GM23338 (cell line): ENCODE results near the gene JMJD1C. TPM values are rescaled to one million over a fixed set of nuclear protein-coding genes. Genes with fewer than 3 reads are reported as not detected.
A peak's percentile ranks its signal among the peaks of the same experiment; 100 is the strongest.

Source experiments
- ATAC-seq: fragments of 200-7000 bp; cut with Tn5 transposase; 3 replicates; pipeline ENCODE4 v1.9.1; 2020
- DNase-seq: peaks from one replicate; pipeline ENCODE4 v3.0.0-alpha.2; 2015; ENCODE audit warnings: low spot score
- H2AFZ ChIP-seq: fragments of 200-600 bp; sonication (generic); 2 replicates; pipeline ENCODE4 v1.8.0; 2016; ENCODE audit warnings: antibody characterized with exemption, mild to moderate bottlenecking, moderate library complexity
- H3F3A ChIP-seq: fragments of 200-600 bp; sonication (generic); replicated peaks from 2 replicates; pipeline ENCODE4 v1.8.0; 2017; ENCODE audit warnings: antibody characterized with exemption, mixed run types, low read depth
- H3K27ac ChIP-seq: fragments of 200-600 bp; sonication (generic); 2 replicates; pipeline ENCODE4 v1.6.1; 2016; ENCODE audit warnings: low read depth
- H3K27me3 ChIP-seq: fragments of 200-600 bp; sonication (generic); 2 replicates; pipeline ENCODE4 v1.8.0; 2016; ENCODE audit warnings: mild to moderate bottlenecking, mixed run types, moderate library complexity; ENCODE audit not compliant: insufficient read depth
- H3K36me3 ChIP-seq: fragments of 200-600 bp; sonication (generic); 2 replicates; pipeline ENCODE4 v1.8.0; 2016; ENCODE audit warnings: mild to moderate bottlenecking; ENCODE audit not compliant: insufficient read depth
- H3K4me1 ChIP-seq: fragments of 200-600 bp; sonication (generic); 2 replicates; pipeline ENCODE4 v1.8.0; 2016; ENCODE audit warnings: mild to moderate bottlenecking, moderate library complexity; ENCODE audit not compliant: insufficient read depth
- H3K4me2 ChIP-seq: fragments of 200-600 bp; sonication (generic); 2 replicates; pipeline ENCODE4 v1.7.1; 2017; ENCODE audit warnings: mixed run types
- H3K4me3 ChIP-seq: fragments of 200-600 bp; sonication (generic); 2 replicates; pipeline ENCODE4 v1.6.1; 2016; ENCODE audit warnings: mixed run types
- H3K79me2 ChIP-seq: fragments of 200-600 bp; sonication (generic); replicated peaks from 2 replicates; pipeline ENCODE4 v1.8.0; 2017; ENCODE audit warnings: mild to moderate bottlenecking; ENCODE audit not compliant: insufficient read depth
- H3K9me2 ChIP-seq: fragments of 200-600 bp; sonication (generic); 2 replicates; pipeline ENCODE4 v1.8.0; 2017; ENCODE audit not compliant: insufficient read depth
- H4K20me1 ChIP-seq: fragments of 200-600 bp; sonication (generic); replicated peaks from 2 replicates; pipeline ENCODE4 v1.8.0; 2017; ENCODE audit warnings: mild to moderate bottlenecking; ENCODE audit not compliant: insufficient read depth
- H3K27ac Mint-ChIP-seq: 2 replicates; pipeline ENCODE4 v1.8.0; 2020; ENCODE audit warnings: inconsistent platforms, mild to moderate bottlenecking, moderate library complexity, mixed read lengths
- H3K27me3 Mint-ChIP-seq: 3 replicates; pipeline ENCODE4 v1.8.0; 2022; ENCODE audit warnings: low read depth, mild to moderate bottlenecking, moderate library complexity, mixed read lengths, inconsistent platforms; ENCODE audit not compliant: insufficient read depth, poor library complexity
- H3K36me3 Mint-ChIP-seq: 3 replicates; pipeline ENCODE4 v1.8.0; 2021; ENCODE audit warnings: low read depth, mild to moderate bottlenecking, inconsistent platforms, moderate library complexity, mixed read lengths
- H3K4me1 Mint-ChIP-seq: 3 replicates; pipeline ENCODE4 v1.8.0; 2020; ENCODE audit warnings: mild to moderate bottlenecking, inconsistent platforms, mixed read lengths
- H3K4me3 Mint-ChIP-seq: 3 replicates; pipeline ENCODE4 v1.8.0; 2021; ENCODE audit warnings: moderate library complexity, mild to moderate bottlenecking, inconsistent platforms, mixed read lengths
- H3K9me3 Mint-ChIP-seq: 3 replicates; pipeline ENCODE4 v1.8.0; 2020; ENCODE audit warnings: moderate library complexity, mild to moderate bottlenecking, inconsistent platforms, mixed read lengths
- CREB1 ChIP-seq: fragments of 250-450 bp; sonication (Bioruptor Pico); IDR thresholded peaks from 2 replicates; pipeline ENCODE4 v1.5.0; 2020; ENCODE audit warnings: low read depth, mild to moderate bottlenecking, moderate library complexity
- EZH2 ChIP-seq: fragments of 200-600 bp; sonication (generic); IDR thresholded peaks from one replicate; pipeline ENCODE4 v1.8.0; 2017; ENCODE audit warnings: antibody characterized with exemption, mild to moderate bottlenecking, low read depth; ENCODE audit not compliant: unreplicated experiment
- NANOG ChIP-seq: IDR thresholded peaks from 2 replicates; pipeline ENCODE4 v1.6.1; 2016; ENCODE audit warnings: antibody characterized with exemption, borderline replicate concordance
- POLR2AphosphoS5 ChIP-seq: IDR thresholded peaks from 2 replicates; pipeline ENCODE4 v1.6.1; 2016; ENCODE audit warnings: antibody characterized with exemption, low read depth
- STAT1 ChIP-seq: IDR thresholded peaks from one replicate; pipeline ENCODE4 v1.6.1; 2016; ENCODE audit warnings: antibody characterized with exemption; ENCODE audit not compliant: unreplicated experiment
- ZNF331 ChIP-seq: fragments of 250-450 bp; sonication (Bioruptor Pico); IDR thresholded peaks from 2 replicates; pipeline ENCODE4 v1.5.0; 2020; ENCODE audit warnings: low read depth, mild to moderate bottlenecking, moderate library complexity
- polyA plus RNA-seq: library from polyadenylated mRNA; unstranded; fragments of >200 nt; fragmentation: Nextera tagmentation; extraction: Ambion mirVana; gene quantifications from 2 replicates; pipeline ENCODE4 v1.2.1, GENCODE V29; 2016
- total RNA-seq: library from RNA; depleted of rRNA; stranded (reverse); fragments of >200 nt; shearing (Covaris generic); gene quantifications from 2 replicates; pipeline ENCODE4 v1.2.3, GENCODE V29; 2014
- TF ChIP-seq, protein P1 (sequence below): IDR thresholded peaks from 2 replicates; pipeline ENCODE4 v1.6.1; 2016; ENCODE audit warnings: antibody characterized with exemption
- TF ChIP-seq, protein P2 (sequence below), 2 experiments: fragments of 200-600 bp in 1 of 2; sonication (generic) in 1 of 2; conservative IDR thresholded peaks; 2 replicates each; pipeline versions ENCODE4 v1.5.1 to v1.6.1; 2016 to 2017; ENCODE audit warnings: antibody characterized with exemption in 2 of 2, low read depth in 2 of 2, mild to moderate bottlenecking in 2 of 2, moderate library complexity in 1 of 2
- TF ChIP-seq, protein P3 (sequence below): fragments of 250-450 bp; sonication (Bioruptor Pico); IDR thresholded peaks from 2 replicates; pipeline ENCODE4 v1.5.0; 2020; ENCODE audit warnings: mild to moderate bottlenecking, moderate library complexity

The JMJD1C gene
- total and polyA plus RNA-seq, 2 experiments from 2014 or later = 333 to 435 TPM

DNA sequence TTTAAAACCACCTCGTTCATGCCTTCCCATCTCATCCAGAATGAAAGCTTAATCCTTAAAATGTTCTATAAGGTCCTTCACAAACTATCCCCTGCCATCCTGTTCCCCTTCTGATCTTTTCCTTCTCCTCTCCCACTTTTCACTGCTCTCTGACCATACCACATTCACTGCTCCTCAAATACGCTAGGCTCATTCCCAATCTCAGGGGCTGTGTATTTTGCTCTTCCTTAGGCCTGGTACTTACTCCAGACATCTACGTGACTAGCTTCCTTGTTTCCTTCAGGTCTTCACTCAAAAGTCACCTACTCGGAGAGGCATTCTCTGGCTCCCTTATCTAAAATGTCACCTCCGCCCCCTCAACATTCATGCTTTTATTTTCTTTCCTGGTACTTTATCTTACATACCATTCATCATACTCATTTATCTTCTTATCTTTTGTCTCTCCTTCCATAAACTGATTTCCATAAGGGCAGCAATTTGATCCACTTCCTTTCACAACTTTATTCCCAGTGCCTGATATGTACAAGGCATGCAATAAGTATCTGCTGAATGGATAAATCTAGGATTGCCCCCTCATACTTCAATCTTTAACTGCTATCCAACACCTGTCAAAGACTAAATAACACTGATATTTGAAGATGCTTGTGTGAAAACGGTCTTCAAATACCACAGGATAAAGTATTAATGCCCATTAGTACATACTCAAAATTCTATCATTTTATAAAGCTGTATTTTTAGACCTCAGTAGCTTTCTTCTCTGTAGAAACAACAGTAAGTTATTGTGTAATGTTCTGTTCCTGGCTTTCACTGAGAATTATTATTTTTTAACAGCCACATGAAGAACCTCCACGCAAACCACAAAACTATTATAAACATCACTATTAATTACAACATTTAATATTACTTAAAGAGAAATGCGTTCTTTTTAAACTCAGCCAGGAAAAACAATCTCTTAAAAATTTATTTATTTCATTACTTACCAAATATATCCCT is 27.0 kb downstream of the JMJD1C start:
- Mint-ChIP-seq H3K4me1 (peaks cover 23% of the 10 kb centered on the region), H3K9me3 (no peaks in the 10 kb centered on the region), H3K36me3 (no peaks in the 10 kb centered on the region), H3K27ac (no peak overlapping the region), H3K4me3 (no peak overlapping the region), H3K27me3 (peaks cover 2% of the 10 kb centered on the region)
- Histone ChIP-seq H3K27me3 (no peaks in the 10 kb centered on the region), H3K4me2 (0 out of 2 replicates have a peak overlapping the region, but pooled peaks have one; percentile 25), H3K9me2 (no peaks in the 10 kb centered on the region), H2AFZ (no peak overlapping the region), H3K79me2 (peaks cover 97% of the 10 kb centered on the region), H3K36me3 (no peaks in the 10 kb centered on the region), H3K27ac (no peak overlapping the region), H3K4me1 (peaks cover 63% of the 10 kb centered on the region), H4K20me1 (0 out of 2 replicates have a peak, but pooled peaks cover 8% of the 10 kb centered on the region), H3F3A (no peaks in the 10 kb centered on the region), H3K4me3 (no peak overlapping the region)
- ATAC-seq (no peak), DNase-seq (no peak)
- TF ChIP-seq CREB1 (no peak), STAT1 (no peak), EZH2 (no peak), NANOG (no peak), ZNF331 (CRISPR knock-in tag) (no peak), POLR2AphosphoS5 (no peak)
- TF ChIP-seq, protein P1, sequence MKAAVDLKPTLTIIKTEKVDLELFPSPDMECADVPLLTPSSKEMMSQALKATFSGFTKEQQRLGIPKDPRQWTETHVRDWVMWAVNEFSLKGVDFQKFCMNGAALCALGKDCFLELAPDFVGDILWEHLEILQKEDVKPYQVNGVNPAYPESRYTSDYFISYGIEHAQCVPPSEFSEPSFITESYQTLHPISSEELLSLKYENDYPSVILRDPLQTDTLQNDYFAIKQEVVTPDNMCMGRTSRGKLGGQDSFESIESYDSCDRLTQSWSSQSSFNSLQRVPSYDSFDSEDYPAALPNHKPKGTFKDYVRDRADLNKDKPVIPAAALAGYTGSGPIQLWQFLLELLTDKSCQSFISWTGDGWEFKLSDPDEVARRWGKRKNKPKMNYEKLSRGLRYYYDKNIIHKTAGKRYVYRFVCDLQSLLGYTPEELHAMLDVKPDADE = no peak
- TF ChIP-seq, protein P2, sequence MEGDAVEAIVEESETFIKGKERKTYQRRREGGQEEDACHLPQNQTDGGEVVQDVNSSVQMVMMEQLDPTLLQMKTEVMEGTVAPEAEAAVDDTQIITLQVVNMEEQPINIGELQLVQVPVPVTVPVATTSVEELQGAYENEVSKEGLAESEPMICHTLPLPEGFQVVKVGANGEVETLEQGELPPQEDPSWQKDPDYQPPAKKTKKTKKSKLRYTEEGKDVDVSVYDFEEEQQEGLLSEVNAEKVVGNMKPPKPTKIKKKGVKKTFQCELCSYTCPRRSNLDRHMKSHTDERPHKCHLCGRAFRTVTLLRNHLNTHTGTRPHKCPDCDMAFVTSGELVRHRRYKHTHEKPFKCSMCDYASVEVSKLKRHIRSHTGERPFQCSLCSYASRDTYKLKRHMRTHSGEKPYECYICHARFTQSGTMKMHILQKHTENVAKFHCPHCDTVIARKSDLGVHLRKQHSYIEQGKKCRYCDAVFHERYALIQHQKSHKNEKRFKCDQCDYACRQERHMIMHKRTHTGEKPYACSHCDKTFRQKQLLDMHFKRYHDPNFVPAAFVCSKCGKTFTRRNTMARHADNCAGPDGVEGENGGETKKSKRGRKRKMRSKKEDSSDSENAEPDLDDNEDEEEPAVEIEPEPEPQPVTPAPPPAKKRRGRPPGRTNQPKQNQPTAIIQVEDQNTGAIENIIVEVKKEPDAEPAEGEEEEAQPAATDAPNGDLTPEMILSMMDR (conservative IDR thresholded peaks at IDR 0.05; ENCODE audit: low read depth in 2 of 2) = no peak
- TF ChIP-seq, protein P3, sequence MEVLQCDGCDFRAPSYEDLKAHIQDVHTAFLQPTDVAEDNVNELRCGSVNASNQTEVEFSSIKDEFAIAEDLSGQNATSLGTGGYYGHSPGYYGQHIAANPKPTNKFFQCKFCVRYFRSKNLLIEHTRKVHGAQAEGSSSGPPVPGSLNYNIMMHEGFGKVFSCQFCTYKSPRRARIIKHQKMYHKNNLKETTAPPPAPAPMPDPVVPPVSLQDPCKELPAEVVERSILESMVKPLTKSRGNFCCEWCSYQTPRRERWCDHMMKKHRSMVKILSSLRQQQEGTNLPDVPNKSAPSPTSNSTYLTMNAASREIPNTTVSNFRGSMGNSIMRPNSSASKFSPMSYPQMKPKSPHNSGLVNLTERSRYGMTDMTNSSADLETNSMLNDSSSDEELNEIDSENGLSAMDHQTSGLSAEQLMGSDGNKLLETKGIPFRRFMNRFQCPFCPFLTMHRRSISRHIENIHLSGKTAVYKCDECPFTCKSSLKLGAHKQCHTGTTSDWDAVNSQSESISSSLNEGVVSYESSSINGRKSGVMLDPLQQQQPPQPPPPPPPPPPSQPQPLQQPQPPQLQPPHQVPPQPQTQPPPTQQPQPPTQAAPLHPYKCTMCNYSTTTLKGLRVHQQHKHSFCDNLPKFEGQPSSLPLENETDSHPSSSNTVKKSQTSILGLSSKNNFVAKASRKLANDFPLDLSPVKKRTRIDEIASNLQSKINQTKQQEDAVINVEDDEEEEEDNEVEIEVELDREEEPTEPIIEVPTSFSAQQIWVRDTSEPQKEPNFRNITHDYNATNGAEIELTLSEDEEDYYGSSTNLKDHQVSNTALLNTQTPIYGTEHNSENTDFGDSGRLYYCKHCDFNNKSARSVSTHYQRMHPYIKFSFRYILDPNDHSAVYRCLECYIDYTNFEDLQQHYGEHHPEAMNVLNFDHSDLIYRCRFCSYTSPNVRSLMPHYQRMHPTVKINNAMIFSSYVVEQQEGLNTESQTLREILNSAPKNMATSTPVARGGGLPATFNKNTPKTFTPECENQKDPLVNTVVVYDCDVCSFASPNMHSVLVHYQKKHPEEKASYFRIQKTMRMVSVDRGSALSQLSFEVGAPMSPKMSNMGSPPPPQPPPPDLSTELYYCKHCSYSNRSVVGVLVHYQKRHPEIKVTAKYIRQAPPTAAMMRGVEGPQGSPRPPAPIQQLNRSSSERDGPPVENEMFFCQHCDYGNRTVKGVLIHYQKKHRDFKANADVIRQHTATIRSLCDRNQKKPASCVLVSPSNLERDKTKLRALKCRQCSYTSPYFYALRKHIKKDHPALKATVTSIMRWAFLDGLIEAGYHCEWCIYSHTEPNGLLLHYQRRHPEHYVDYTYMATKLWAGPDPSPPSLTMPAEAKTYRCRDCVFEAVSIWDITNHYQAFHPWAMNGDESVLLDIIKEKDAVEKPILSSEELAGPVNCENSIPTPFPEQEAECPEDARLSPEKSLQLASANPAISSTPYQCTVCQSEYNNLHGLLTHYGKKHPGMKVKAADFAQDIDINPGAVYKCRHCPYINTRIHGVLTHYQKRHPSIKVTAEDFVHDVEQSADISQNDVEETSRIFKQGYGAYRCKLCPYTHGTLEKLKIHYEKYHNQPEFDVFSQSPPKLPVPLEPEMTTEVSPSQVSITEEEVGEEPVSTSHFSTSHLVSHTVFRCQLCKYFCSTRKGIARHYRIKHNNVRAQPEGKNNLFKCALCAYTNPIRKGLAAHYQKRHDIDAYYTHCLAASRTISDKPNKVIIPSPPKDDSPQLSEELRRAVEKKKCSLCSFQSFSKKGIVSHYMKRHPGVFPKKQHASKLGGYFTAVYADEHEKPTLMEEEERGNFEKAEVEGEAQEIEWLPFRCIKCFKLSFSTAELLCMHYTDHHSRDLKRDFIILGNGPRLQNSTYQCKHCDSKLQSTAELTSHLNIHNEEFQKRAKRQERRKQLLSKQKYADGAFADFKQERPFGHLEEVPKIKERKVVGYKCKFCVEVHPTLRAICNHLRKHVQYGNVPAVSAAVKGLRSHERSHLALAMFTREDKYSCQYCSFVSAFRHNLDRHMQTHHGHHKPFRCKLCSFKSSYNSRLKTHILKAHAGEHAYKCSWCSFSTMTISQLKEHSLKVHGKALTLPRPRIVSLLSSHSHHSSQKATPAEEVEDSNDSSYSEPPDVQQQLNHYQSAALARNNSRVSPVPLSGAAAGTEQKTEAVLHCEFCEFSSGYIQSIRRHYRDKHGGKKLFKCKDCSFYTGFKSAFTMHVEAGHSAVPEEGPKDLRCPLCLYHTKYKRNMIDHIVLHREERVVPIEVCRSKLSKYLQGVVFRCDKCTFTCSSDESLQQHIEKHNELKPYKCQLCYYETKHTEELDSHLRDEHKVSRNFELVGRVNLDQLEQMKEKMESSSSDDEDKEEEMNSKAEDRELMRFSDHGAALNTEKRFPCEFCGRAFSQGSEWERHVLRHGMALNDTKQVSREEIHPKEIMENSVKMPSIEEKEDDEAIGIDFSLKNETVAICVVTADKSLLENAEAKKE (CRISPR knock-in tag) = no peak
